ENCODE measurements around the gene EIF2B1. TPM values are rescaled to one million over a fixed set of nuclear protein-coding genes. Genes with fewer than 3 reads are reported as not detected.

The EIF2B1 gene
- total RNA-seq, 3 donors from 2014 or later (not counting 1 experiment from before 2014, with no cell fraction given) = 50.5 to 55.7 (median 51.0) TPM

DNA sequence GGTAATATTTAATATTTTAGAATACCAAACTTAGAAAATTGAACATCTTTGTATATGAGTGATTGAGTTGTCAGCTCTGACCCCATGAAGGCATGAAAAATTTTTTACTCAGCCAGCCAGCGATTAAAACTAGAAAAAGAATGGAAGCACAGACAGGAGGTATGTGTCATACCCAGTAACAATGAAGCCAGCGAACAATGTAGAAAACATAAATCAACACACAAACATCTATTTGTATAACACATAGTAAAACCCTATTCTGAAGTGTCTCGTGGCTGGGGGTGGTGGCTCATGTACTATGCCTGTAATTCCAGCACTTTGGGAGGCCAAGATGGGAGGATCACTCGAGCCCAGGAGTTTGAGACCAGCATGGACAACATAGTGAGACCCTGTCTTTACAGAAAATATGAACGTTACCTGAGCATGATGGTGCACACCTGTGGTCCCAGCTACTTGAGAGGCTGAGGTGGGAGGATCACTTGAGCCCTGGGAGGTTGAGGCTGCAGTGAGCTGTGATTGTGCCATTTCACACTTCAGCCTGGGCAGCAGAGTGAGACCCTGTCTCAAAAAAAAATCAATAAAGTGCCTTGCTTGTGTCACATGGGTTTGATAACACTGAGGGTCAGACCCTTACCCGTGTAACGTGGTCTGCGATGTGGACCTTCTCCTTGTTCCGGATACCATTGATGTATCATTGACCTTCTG lies 43.3 kb upstream of the EIF2B1 start:
- Histone ChIP-seq H3K27ac (ENCODE audit: low read length) (no peak overlapping the region), H3K4me3 (ENCODE audit: low read length) (no peak overlapping the region), H3K36me3 (ENCODE audit: control insufficient read depth, insufficient read depth, low read length) (peaks cover 1% of the 10 kb centered on the region), H3K27me3 (ENCODE audit: control insufficient read depth, insufficient read depth, low read length) (no peaks in the 10 kb centered on the region), H3K4me1 (ENCODE audit: control insufficient read depth, insufficient read depth, low read length) (no peaks in the 10 kb centered on the region), H3K9me3 (ENCODE audit: control insufficient read depth, insufficient read depth, low read length) (no peaks in the 10 kb centered on the region)
- WGBS (ENCODE audit: insufficient coverage) = 92% methylated on average over 9 of the region's 9 CpGs
- DNase-seq (no peak), ATAC-seq (no peak)
- H3K4me3 Mint-ChIP-seq = no peak overlapping the region
- H3K27ac Mint-ChIP-seq = no peak overlapping the region
- peaks cover 3 to 5% of the 10 kb centered on the region in 2 donors for H3K4me1 Mint-ChIP-seq
- intact Hi-C loops (cut with micrococcal nuclease) = no loop called here
- H3K9me3 Mint-ChIP-seq = no peaks in the 10 kb centered on the region
- H3K27me3 Mint-ChIP-seq (ENCODE audit: low read depth in 2 of 2) = no peaks in the 10 kb centered on the region
- TF ChIP-seq, protein P1, sequence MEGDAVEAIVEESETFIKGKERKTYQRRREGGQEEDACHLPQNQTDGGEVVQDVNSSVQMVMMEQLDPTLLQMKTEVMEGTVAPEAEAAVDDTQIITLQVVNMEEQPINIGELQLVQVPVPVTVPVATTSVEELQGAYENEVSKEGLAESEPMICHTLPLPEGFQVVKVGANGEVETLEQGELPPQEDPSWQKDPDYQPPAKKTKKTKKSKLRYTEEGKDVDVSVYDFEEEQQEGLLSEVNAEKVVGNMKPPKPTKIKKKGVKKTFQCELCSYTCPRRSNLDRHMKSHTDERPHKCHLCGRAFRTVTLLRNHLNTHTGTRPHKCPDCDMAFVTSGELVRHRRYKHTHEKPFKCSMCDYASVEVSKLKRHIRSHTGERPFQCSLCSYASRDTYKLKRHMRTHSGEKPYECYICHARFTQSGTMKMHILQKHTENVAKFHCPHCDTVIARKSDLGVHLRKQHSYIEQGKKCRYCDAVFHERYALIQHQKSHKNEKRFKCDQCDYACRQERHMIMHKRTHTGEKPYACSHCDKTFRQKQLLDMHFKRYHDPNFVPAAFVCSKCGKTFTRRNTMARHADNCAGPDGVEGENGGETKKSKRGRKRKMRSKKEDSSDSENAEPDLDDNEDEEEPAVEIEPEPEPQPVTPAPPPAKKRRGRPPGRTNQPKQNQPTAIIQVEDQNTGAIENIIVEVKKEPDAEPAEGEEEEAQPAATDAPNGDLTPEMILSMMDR (IDR thresholded peaks at IDR 0.05) = no peak
- H3K36me3 Mint-ChIP-seq = no peaks in the 10 kb centered on the region

DNA sequence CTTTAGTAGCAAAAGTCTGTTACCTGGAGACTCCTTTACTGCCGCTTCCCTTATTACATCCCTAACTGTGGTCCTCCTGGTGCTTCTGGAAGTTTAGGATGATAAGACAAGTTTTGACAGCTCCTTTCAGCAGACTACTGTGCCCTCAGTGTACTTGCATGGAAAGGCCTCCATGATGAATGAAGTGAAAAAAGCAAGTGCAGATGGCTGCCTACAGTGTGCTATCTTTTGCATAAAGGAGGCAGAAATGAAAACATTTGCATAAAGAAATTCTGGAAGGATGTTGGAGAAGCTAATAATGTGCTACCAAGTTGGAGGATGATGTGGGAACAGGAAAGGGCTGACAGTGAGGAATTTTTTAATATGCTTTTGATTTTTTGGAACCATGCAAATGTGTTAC lies 42.0 kb upstream of the EIF2B1 start:
- H3K4me3 Mint-ChIP-seq = no peak overlapping the region
- no CpG with 5 or more reads among the region's 1 CpG for WGBS (ENCODE audit: insufficient coverage)
- intact Hi-C loops (cut with micrococcal nuclease) = no loop called here
- TF ChIP-seq, protein P1 (IDR thresholded peaks at IDR 0.05) = no peak
- H3K4me3 ChIP-seq (ENCODE audit: low read length) = no peak overlapping the region
- no peaks in the 10 kb centered on the region for H3K27me3 Mint-ChIP-seq (ENCODE audit: low read depth in 2 of 2)
- peaks cover 1% of the 10 kb centered on the region for H3K36me3 ChIP-seq (ENCODE audit: control insufficient read depth, insufficient read depth, low read length)
- no peaks in the 10 kb centered on the region for H3K27me3 ChIP-seq (ENCODE audit: control insufficient read depth, insufficient read depth, low read length)
- peaks cover 12% of the 10 kb centered on the region for H3K4me1 ChIP-seq (ENCODE audit: control insufficient read depth, insufficient read depth, low read length)
- no peak for ATAC-seq
- no peaks in the 10 kb centered on the region for H3K36me3 Mint-ChIP-seq
- H3K27ac Mint-ChIP-seq = no peak overlapping the region
- H3K4me1 Mint-ChIP-seq = peaks cover 7 to 16% of the 10 kb centered on the region in 2 donors
- DNase-seq = no peak
- no peaks in the 10 kb centered on the region for H3K9me3 Mint-ChIP-seq
- H3K27ac ChIP-seq (ENCODE audit: low read length) = no peak overlapping the region
- H3K9me3 ChIP-seq (ENCODE audit: control insufficient read depth, insufficient read depth, low read length) = no peaks in the 10 kb centered on the region

GRCh38 chr12:123671876-123672275 lies 38.4 kb upstream of the EIF2B1 start:
- H3K27ac Mint-ChIP-seq = no peak overlapping the region

More at GRCh38 chr12:123671876-123672275, 38.4 kb upstream of the EIF2B1 start:
- Mint-ChIP-seq H3K4me3 (peak overlapping the region; percentile 88), H3K4me1 (peaks cover 7 to 16% of the 10 kb centered on the region in 2 donors), H3K27me3 (ENCODE audit: low read depth in 2 of 2) (no peaks in the 10 kb centered on the region), H3K36me3 (no peaks in the 10 kb centered on the region), H3K9me3 (no peaks in the 10 kb centered on the region)
- H3K9me3 ChIP-seq (ENCODE audit: control insufficient read depth, insufficient read depth, low read length) = no peaks in the 10 kb centered on the region
- DNase-seq (peak in 1 of 2 donors; percentile 5), ATAC-seq (no peak)
- 97% methylated on average over 6 of the region's 6 CpGs for WGBS (ENCODE audit: insufficient coverage)
- no peak overlapping the region for H3K4me3 ChIP-seq (ENCODE audit: low read length)
- TF ChIP-seq, protein P1 (IDR thresholded peaks at IDR 0.05) = no peak
- peaks cover 1% of the 10 kb centered on the region for H3K36me3 ChIP-seq (ENCODE audit: control insufficient read depth, insufficient read depth, low read length)
- H3K27me3 ChIP-seq (ENCODE audit: control insufficient read depth, insufficient read depth, low read length) = no peaks in the 10 kb centered on the region
- H3K4me1 ChIP-seq (ENCODE audit: control insufficient read depth, insufficient read depth, low read length) = peaks cover 12% of the 10 kb centered on the region
- no peak overlapping the region for H3K27ac ChIP-seq (ENCODE audit: low read length)
- intact Hi-C loops (cut with micrococcal nuclease) = loop anchor here (5.0 kb wide), 1 partner anchor 40 kb away; the partner anchor contains the start of gene ATP6V0A2

Measured in natural killer cell (primary cell).